DMS153 treated with DMSO at 0.1 percent for 48 hours (cell line): ENCODE measurements around the gene HAS3.
"Not testable (repeated sequence)": the region's sequence is repeated elsewhere in the genome, so short reads cannot be mapped to it uniquely, and the experiment has no call there.

Experiments
- DNase-seq: peaks from one replicate; lab custom pipeline; 2025; ENCODE audit not compliant: unreplicated experiment; lab: John Stamatoyannopoulos, UW

Gene HAS3

DNA sequence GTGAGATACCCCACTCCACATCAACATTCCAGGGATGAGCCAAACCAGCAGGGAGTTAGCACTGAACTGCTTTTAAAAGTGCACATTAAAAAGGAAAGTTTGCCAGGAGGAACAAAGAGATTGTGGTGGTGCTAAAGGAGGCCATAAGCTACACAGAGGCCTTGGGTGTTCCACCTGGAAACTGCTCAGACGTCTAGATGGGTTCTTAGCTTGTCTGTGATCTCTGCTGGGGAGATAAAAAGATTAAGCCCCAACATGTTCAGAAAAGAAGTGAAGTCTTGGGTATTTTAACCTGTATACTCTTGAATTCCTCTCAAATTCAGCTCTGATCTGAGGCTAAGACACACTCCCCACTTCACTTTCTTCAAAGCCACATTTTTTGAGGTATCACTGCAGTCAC, 10.4 kb downstream of the HAS3 start:
- DNase-seq: no peak

DNA sequence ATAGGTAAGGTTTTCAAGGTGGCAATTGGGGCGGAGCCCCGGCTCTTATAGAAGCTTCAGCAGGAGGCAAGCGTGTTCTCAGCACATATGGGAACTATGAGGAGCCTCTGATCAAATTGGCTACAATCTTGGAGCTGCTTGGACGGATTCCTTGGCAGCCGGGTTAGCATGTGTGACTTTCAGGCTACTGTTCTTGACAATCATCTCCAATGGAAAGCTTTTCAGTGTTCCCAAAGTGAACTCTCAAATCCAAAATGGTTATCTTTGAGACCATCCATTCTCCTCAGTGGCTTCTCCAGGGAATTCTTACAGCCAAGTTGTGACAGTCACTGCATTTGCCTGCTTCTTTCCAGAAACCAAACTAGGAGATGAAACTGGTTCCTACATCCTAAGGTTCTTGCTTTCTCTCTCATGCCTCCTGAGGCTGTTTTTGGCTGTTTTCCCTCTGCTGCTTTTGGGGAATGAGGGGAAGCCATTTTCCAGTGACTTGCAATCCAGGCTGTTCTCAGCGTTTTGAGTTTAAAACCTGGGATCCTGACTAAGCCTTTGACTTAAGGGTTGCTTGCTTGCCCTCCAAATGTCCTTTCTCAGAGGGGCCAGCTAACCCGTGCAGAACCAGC, 10.9 kb downstream of the HAS3 start:
- no peak for DNase-seq

DNA sequence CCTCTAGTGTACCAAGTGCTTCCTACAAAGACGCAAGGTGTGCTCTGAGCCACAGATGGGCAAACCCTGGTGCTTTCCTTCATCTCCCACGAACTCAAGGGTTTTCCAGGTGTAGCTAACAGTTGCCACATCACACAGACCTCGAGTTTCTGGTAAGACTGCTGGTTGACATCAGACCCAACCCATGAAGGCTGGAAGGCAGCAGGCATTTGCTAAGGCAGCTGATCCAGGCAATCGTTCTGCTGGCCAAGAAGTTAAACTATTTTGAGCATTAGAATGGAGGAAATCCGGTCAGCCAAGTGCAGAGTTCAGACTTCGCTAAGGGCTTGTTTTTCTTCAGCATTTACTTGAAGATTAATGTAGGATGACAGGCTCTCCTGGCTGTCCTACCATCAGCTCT, 11.5 kb downstream of the HAS3 start:
- no peak for DNase-seq

DNA sequence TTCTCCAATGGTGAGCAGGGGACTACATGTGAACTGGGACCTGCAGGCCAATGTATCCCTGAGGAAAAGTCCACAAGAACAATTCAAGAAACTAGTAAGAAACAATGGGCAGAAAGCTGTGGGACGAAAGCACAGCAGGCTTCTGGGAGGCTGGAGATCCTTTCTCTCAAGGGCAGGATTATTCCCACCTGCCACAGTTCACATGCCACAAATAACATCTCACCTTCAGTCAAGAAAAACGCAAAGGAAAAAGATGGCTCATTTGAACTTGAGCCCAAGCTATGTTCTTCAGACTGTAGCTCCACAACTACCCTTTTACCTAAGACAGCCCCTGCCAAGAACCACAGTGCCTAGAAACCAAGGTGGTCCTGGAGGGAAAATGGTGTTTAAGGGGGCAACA, 13.0 kb downstream of the HAS3 start:
- no peak for DNase-seq

DNA sequence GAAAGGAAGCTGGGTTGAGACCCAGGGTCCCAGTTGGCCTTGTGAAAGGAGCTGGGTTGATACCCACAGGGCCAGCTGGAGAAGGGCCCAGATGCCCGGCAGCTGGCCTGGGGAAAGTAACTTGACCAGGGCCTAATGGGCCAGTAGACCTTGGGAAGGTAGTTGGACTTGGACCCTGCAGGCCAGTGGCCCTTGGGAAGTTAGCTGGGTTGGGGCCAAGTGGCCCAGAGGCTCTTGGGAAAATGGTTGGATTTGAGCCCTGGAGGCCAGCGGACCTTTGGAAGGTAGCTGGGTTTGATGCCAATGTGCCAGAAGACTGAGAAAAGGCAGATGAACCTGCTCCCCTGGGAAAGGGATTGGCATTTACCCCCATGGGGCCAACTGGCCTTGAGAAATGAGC, 13.5 kb downstream of the HAS3 start:
- no peak for DNase-seq

DNA sequence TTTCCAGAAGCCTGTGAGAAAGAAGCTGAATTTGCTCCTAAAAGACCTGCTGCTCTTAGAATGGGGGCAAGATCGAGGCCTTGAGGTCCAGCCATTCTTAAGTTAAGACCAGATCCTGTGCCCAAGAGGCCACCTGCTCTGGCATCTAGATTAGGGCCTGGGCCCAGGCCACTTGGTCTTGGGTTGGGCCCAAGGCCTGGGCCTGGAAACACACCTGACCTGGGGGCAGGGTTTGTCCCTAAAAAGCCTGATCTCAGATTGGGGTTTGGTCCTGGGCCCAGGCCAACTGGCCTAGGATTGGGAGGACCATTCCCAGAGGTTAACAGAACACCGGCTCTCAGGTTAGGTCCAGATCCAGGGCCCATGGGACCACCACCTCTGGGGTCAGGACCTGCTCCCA, 14.1 kb downstream of the HAS3 start:
- DNase-seq: no peak

DNA sequence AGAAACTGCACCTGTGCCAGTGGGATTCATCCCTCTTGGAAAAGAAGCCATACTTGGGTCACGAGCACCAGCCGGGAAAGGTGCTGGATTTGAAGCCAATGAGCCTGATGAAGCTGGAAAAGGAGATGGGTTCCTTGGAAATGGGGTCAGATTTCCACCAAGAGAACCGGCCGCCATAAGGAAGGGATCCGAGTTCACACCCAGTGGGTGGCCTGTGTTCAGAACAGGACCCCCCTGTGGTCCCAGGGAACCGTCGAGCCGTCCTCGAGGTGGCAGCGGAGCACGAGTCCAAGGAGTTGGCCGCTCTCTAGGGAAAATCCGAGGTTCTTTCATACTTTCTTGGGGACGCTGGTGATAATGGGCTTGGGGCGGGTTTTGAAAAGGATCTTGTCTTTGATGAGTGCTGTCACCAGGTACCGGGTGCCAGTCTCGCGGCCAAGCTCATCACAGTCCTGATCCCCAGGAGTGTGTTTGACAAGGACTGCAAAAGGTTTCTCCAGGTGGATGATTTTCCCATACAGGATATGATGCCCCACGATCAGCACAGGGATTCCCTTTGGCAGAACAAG, 14.7 kb downstream of the HAS3 start:
- DNase-seq: no peak

DNA sequence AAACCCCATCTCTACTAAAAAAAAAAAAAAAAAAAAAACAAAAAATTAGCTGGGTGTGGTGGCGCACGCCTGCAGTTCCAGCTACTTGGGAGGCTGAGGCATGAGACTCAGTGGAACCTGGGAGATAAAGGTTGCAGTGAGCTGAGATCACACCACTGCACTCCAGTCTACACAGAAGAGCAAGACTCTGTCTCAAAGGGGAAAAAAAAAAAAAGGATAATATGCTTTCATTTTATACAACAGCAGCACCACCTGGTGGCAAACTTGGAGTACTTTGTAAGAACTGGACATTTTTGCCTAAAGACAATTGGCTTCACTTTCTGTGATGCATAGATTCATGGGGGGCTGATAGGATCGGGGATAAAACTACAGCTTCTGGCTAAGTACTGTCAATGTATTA, 18.5 kb downstream of the HAS3 start:
- DNase-seq: peak; percentile 8

DNA sequence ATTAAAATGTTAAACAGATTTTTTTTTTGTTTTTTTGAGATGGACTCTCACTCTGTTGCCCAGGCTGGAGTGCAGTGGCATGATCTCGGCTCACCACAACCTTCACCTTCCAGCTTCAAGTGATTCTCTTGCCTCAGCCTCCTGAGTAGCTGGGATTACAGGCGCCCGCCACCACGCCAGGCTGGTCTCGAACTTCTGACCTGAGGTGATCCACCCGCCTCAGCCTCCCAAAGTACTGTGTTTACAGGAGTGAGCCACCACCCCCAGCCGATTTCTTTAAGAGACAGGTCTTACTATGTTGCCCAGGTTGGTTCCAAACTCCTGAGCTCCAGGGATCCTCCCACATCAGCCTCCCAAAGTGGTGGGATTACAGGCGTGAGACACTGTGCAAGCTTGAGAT, 19.0 kb downstream of the HAS3 start:
- DNase-seq: not testable (repeated sequence)

DNA sequence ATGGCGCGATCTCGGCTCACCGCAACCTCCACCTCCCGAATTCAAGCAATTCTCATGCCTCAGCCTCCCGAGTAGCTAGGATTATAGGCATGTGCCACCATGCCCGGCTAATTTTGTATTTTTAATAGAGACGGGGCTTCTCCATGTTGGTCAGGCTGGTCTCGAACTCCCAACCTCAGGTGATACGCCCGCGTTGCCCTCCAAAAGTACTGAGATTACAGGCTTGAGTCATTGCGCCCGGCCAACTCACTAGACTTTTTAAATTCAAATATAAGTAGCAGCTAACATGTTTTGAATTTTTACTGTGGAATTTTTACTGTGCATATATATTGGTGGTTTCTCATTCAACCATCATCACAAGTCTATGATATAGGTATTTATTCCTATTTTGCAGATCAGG, 19.5 kb downstream of the HAS3 start:
- DNase-seq: not testable (repeated sequence)

DNA sequence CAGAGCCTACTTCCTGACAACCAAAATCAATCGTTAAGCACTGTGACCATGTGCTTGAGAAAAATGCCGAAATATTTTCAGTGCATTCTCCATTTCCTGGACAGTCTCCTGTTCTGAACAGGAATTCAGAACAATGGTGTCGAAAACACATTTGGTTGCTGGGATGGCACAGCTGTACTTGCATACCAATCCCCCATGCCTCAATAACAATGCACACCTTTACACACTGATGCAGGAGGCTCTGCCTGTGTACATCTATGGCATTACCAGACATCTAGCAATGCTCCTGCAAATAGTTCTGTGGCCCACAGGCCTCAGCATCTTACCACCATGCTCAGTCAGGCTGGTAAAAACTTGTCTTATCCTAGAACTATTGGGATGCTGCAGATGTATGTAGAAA, 20.8 kb downstream of the HAS3 start:
- DNase-seq: no peak

DNA sequence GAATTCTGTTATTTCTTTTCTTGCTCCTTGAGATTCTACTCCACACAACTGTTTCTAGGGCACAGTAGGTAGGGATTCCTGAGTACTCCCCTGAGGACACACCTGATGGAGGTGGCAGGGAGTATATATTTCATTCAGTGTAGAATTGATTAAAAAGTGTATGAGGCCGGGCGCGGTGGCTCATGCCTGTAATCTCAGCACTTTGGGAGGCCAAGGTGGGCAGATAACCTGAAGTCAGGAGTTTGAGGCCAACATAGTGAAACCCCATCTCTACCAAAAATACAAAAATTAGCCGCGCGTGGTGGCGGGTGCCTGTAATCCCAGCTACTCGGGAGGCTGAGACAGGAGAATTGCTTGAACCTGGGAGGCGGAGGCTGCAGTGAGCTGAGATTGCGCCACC, 21.3 kb downstream of the HAS3 start:
- not testable (repeated sequence) for DNase-seq

DNA sequence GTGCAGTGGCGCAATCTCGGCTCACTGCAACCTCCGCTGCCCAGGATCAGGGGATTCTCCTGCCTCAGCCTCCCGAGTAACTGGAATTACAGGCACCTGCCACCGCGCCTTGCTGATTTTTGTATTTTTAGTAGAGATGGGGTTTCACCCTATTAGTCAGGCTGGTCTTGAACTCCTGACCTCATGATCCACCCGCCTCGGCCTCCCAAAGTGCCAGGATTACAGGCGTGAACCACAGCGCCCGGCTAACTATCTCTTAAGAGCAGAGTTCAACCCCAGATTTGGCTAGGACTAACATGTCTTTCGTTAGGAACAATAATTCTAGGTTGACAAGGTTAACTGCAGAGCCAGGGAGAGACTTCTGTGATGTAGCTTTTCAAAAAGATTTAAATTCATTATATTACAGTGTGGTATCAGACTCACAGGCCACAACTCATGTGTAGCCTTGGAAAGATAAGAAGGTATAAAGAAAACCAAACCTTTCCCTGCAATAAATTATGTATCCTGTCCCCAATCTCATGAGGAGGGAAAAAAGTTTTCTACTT, 22.6 kb downstream of the HAS3 start:
- DNase-seq: no peak

DNA sequence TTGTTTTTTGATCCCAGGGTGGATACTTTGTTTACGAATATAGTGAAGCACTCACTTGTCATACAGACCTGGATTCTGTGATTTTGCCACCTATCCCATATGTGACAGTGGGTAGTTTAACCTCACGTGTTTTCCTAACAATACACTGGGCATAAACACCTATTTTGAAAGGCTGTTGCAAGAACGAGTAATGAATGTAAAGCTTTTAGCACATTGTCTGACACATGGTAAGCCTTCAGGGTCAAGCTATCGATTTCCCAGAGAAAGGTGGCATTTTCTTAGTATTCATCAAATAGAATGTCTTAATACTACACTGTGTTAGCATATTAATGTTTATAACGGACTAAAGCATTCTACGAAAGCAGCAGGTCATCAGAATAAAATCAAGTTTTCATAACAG, 25.0 kb downstream of the HAS3 start:
- no peak for DNase-seq

DNA sequence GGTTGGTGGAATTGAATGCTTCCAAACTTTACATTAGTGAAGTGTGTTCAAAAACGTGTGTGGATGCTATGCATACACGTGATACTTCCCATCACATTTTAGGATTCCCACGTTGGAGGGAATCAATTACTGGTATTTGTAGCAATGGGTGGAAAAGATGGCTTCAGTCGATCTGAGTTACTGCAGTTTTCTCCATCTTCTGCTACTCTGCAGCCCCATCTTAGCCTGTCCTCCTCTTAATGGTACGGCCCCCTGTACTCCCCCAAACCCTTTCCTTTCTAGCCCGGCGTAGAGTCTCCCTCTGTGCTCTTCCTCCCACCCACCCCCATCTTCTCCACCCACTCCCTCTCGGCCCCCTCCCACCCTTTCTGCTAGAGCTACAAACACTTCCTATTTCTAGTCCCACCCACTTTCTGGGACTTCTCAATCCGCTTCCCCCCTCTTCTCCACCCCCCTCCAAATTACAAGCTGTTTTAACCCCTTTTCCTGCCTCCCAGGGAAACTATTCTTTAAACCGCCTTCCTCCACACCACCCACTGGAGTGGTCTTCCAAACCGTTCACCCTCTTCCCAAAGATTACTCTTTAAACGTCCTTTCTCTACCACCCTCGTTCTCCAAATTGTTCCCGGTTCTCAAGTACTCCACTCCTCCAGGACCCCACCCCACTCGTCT, 25.9 kb downstream of the HAS3 start:
- no peak for DNase-seq

DNA sequence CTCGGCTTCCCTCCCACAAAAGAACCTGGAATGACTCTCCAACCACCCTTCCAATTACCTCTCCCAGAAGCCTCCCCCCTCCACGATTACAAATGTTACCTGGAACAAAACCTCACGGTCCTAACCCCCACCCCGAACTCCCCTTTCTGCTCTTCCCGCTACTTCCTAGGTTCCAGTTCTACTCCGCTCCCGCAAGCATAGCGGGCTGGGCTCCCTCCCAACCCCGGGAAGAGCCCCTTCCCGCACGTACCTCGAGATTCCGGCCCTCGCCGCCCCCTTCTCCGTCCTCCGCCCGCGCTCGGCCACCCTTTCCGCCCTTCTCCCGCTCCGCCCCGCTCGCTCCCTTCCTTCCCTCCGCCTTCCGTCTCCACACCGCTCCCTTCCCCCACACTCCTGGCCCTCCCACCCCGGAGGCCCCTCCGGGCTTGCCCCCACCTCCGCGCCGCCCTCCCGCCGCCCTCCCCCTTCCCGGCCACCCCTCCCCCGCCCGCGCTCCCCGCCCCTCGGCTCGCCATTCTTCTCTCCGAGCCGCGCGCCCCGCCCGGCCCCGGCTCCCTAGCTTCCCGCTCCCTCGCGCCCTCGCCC, 26.5 kb downstream of the HAS3 start:
- DNase-seq: peak; percentile 24

DNA sequence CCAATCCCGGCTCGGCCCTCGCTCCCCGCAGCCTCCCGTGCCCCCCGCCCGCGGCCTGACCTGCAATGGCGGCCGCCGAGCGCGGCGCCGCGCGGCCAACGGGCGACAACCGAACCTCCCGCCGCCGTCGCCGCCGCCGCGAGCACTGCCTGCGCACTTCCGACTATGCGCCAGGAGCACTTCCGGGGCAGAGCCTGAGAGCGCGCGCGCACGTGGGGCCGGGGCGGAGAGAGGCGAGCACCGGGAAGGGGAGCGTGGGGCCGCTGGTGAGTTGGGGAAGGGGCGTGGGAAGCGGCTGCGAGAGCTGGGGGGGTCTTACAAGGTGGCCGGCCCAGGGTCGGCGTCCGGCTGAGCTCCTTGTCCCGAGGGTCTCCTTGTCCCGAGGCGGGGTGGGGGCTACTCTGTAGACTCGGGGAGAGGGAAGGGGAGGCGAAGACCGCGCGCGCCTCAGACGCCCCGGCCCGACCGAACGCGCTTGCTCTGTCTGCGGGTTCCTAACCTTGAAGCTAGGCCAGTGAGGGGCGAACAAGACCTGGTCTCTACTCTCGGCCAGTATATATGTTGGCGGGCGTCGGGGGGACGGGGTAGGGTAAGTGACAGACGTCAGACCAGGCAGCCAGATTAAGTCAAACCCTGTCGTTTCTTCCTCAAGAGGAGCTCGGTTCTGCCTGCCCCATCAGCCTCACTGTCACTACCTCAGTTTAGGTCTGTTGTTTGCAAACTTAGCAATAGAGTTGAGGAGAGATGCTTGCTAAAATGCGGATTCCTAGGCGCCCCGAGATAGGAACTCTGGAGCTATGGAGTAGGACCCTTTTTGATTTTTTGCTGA, 27.2 kb downstream of the HAS3 start, which contains the start of the genes CHTF8 and UTP4:
Gene CHTF8 (minus strand): TSS at position 165 of the 829 bp plus-strand sequence. CDS start 11,130 bp downstream, outside the sequence.
Gene UTP4 (plus strand): TSS at position 226 of the 829 bp plus-strand sequence. CDS start 811 bp downstream, outside the sequence.
- DNase-seq: peak; percentile 30

DNA sequence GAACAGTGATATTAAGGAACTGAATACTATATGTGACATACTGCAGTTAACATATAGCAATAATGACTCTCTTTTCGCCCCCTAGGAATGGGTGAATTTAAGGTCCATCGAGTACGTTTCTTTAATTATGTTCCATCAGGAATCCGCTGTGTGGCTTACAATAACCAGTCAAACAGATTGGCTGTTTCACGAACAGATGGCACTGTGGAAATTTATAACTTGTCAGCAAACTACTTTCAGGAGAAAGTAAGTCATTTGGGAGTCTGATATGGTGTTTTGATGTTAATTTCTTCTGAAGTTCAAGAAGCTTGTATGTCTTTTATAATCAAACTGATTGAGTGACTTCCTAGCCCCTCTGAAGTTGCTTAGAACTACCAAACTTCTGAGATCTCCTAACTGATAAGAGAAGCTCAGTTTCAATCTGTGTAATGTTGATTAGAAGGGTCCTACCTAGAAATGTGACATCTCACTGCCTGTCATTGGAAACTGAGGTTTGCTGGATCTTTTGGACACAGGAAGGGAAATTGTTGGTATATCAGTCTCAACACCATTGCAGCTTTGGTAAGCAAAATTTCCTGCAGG, 28.0 kb downstream of the HAS3 start:
- DNase-seq: no peak

DNA sequence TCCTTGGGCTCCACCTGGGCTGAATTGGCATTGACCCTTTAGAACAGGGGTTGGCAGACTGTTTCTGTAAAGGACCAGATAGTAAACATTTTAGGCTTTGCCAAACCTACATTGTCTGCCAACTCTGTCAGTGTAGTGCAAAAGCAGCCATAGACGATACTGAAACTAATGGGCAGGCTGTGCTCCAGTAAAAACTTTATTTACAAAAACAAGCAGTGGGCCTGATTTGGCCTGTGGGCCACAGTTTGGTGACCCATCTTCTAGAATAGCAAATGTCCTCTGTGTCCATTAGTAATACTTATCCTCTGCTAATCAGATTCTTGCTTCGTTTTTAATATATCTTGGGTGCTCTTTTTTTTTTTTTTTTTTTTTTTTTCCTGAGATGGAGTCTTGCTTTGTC, 33.2 kb downstream of the HAS3 start:
- no peak for DNase-seq

DNA sequence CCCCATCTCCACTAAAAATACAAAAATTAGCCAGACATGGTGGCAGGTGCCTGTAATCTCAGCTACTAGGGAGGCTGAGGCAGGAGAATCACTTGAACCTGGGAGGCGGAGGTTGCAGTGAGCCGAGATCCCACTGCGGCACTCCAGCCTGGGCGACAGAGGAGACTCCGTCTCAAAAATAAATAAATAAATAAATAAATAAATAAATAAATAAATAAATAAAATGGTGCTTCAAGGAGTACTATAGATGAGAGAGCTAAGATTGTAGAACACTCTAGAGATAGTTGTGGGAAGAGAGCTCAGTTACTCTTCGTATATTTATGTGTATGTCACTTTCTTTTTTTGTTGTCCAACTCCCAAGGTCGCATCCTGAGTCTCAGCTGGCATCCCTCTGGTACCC, 34.0 kb downstream of the HAS3 start:
- not testable (repeated sequence) for DNase-seq

DNA sequence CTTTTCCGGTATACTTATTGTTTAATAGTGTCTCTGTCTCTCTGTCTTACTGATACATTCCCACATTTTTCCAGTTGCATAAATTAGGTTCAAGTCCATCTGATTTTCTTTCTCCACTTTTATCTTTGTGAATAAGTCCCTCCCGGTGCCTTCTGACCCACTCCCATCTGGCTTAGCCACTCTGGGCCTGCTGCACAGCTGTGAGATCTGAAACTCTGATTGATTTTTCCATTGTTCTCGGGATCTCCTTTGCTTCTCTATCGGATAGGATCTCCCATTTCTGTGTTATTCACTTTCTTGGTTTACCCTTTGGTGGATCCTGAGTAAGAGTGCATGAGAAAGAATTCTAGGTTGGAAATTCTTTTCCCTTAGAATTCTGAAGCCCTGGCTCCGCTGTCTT, 35.6 kb downstream of the HAS3 start:
- no peak for DNase-seq
